Amniotic epithelial cell (primary cell): Measurements from ENCODE around the gene DQX1.
A peak's percentile ranks its signal among the peaks of the same experiment; 100 is the strongest.

Source experiments
- DNase-seq: peaks from one replicate; pipeline ENCODE4 v3.0.0-alpha.2; 2010; ENCODE audit warnings: low read depth

Gene DQX1

DNA sequence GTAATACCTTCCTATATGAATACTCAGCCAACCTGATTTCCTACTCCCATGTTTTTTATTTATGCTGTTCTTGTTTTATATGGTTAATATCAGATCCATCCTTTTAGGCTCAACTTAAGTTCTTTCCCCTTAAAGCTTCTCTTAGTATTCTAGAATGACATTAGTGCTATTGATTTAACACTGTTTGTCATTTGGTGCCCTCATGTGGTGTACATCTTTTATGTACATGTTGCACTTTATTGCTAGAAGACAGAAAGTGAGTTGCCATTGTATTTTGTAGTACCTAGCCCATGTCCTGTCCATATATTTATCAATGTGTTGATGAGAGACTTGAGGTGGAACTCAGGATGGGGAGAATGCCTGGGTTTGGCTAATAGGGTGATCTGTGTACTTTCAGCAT, 6.2 kb upstream of the DQX1 start:
- peak; percentile 39 for DNase-seq

DNA sequence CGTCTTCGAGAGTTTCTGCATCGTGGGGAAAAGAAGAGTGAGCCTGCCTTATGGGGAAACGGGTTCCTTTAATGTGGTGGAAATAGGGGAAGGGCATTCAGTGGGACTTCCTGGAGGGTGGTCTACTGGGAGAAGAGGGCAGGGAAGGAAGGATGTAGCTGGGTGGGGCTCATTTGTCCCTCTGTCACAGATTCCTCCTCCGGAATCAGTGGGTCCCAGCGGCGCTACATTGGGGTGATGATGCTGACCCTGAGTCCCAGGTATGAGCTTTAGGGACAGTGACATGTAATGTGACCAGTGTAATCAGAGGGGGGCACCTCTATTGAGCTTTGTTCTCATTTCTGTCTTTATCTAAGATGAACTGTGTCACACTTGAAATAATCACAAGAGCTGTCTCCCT, 5.6 kb upstream of the DQX1 start:
- no peak for DNase-seq

DNA sequence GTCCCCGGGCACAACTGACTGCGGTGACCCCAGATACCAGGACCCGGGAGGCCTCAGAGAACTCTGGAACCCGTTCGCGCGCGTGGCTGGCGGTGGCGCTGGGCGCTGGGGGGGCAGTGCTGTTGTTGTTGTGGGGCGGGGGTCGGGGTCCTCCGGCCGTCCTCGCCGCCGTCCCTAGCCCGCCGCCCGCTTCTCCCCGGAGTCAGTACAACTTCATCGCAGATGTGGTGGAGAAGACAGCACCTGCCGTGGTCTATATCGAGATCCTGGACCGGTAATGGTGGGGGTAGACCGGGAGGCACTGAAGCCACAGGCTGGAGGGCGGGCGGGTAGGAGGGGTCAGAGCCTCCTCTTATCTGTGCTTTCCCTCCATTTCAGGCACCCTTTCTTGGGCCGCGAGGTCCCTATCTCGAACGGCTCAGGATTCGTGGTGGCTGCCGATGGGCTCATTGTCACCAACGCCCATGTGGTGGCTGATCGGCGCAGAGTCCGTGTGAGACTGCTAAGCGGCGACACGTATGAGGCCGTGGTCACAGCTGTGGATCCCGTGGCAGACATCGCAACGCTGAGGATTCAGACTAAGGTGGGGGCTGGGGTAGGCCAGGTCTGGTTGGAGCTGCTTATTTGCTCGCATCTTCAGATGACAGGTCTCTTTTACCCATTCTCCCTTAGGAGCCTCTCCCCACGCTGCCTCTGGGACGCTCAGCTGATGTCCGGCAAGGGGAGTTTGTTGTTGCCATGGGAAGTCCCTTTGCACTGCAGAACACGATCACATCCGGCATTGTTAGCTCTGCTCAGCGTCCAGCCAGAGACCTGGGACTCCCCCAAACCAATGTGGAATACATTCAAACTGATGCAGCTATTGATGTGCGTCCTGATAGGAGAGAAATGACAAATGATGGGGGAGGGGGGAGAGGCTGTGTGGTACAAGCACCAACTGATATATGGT, 4.5 kb upstream of the DQX1 start:
- DNase-seq: peak; percentile 7

DNA sequence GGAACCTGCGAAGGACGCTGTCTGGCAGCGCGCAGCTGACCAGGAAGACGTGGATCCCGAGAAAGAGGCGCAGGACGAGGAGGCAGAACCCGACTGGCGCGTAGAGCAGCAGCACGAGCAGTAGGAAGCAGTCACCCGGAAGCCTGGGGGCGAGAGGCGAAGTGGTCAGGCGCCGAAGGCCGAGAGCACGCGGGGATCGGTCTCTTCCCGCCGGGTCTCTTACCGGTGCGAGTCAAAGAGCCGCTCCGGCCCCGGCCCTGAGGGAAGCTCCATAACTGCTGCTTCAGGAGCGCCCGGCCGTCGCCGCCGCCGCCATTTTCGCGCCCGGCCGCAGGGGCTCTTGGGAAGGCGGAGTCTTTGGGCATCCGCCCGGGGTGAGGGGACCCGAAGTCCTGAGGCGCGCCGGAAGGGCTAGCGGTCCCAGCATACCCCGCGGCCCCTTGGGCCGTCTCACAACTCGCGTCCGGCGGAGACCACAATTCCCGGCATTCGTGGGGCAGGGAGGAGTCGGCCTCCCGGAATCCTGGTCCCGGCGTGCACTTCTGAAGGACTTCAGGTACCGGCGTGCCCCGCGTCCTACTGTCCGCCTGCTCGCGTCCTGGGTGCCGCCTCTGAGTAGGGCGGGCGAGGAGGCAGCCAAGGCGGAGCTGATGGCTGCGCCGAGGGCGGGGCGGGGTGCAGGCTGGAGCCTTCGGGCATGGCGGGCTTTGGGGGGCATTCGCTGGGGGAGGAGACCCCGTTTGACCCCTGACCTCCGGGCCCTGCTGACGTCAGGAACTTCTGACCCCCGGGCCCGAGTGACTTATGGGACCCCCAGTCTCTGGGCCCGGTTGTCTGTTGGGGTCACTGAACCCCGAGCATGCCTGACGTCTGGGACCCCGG, 3.6 kb upstream of the DQX1 start, which contains the start of the genes AUP1 and HTRA2:
Gene AUP1, minus strand, starts transcription at position 350 of the 882 bp plus-strand sequence. Its CDS starts 77 bp downstream, at position 273.
Gene HTRA2, plus strand, starts transcription at position 577 of the 882 bp plus-strand sequence. Its CDS starts 74 bp downstream, at position 651.
- DNase-seq: peak; percentile 99

DNA sequence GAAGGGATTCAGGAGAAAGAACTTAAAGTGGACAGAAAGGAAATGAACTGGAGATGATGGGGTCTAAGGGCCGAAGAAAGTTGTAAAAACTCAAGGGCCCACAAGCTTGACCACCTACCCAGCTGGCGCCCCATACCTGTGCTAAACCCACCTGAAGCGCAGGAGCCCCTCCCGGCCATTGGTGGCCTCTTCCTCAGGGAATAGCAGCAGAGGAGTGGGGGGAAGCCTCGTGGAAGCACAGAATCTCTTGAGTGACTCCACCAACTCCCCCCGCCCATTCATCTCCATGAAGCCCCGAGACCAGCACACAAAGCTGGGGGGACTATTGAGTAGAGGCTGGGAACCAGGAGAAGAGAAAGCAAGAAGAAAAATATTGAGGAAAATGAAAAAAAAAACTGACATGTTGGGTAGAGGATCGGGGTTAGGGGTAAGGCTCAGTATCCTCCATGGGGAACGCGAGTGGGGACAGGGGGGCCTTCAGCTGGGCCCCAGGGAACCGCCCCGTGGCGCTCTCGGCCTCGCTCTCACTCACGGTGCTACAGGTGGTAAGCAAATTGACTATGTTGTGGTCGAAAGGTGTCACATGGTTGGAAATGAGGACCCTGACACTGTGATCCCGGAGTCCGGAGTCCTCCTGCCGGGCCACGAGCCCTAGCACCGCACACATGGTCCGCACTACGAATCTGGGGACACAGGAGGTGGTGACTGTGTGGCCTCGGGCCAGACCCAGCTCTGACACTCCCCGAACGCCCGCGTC, 2.7 kb upstream of the DQX1 start:
- DNase-seq: no peak

DNA sequence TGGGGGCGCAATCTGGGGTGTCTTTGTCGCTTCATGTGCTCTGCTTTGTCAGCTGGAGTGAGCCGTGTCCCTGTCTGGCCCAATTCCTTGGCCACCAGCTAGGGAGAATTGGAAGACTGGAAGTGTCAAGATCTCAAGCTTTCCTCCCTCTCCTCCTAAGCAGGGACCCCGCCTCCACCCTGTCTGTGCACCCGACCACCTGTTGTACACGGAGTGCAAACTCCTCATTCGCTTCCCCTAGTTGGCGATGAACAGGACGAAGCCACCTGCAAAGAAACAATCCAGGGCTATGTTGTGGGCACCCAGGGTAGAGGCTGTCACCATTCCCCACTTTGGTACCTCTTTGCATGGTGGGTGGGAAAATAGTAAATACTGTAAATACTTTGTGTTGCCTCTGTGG, 1.7 kb upstream of the DQX1 start:
- DNase-seq: no peak

DNA sequence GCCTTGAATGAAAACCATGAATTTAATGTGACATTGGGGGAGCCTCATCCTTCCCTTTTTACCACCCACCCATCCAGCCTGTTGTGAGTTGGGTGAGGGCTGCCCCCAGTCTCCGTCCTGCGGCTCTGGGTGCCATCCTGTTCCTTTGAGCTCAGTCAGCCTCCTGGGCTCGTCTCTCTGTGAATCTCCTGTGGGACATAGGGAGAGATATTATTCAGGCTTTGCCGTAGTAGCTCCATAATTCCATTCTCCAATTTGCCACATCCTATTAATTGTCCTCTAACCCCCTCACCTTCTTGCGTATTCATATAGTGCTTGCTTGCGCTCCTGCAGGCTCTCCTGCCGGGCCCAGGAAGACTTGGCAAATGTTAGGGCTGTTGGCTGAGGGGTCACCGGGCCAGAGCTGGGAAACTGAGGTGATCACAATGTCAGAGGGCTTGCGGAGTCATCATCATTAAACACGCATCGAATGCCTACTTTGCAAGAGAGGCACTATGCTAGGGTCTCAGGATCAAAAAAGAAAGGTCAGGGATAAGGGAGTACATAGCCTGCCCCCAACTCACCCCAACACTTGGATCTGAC, 709 bp upstream of the DQX1 start:
- DNase-seq: no peak

DNA sequence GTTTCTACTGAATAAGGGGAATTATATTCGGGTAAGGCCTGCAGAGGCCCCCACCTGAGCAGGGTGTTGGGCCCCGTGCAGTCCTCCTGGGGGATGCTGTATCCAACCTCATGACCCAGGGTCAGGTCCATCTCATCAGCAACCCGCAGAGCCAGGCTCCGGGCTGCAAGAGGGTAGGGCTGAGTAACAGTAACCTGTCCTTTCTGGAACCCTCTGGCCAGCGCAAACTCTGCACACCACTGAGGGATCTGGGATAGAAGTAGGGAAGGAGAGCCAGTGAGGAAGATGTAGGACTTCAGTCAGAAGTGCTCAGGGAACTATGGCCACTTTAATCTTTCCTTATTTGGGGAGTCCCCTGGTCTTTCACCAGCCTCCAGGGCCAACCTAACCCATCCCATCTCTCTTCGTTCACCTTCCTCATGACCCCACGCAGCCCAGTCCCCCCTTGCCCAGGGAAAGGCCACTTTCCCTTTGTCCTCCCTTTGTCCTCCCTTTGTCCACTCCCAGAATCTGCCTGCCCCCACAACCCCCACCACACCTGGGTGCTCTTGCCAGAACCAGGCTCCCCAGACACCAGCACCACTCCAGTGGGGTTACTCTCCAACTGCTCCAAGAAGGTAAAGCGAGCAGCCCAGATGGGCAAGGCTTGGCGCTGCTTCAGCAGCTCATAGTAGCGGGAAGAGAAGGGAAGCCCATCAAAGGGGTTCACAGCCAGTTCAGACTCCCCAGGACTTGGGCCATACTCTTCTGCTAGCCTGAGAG, 895 bp downstream of the DQX1 start:
- DNase-seq: no peak

DNA sequence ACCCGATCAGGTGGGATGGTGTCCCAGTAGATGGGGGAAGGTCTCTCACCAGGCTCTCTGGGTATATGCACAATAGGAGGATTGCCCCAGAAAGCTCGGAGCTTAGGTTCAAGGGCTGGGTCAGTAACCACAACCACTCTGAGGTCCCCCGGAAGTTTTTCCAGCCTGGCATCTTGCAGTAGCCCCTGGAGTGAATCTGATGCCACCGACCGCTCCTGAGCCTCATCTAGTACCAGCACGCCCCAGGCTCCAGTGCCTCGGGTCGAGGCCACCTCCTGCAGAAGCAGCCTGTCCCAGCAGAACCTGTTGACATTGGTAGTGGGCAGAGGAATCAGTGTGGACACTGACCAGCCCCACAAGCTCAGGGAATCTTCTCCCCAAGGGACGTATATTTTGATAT, 2.0 kb downstream of the DQX1 start:
- no peak for DNase-seq

DNA sequence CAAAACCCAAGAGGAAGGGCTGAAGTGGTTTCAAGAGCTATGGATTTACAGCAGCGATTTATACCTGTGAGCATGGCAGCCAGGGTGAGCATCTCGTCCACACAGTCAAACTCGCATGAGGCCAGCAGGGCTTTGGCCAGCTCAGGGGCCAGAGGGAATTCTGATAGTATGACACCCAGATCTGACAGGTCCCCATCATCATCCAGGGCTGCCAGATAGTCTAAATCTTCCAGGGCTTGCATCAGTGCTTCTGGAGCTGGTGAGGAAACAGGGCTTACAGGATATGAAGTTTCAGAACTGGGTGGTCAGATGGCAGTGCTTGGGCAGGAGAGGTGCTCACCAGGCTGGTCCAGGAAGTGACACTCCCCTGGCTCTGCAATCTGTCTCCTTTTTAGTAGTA, 3.5 kb downstream of the DQX1 start:
- no peak for DNase-seq

DNA sequence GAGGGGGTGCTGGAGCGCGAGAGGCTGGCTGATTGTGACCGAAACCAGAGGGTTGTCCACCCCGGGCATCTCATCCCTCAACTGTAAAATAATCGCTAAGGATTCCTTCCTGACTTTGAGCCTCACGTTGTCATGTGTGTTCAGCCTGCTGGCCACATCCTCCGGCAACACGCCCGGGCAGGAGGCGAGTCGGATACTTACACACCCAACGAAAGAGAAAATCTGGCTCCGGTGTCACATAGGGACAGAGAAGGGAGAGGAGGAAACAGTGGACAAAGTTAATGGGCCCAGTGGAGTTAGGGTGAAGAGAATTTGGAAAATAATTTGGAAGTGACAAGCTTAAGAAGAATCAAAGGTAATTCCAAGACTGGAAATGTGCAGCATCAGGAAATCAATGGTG, 9.4 kb downstream of the DQX1 start:
- no peak for DNase-seq

DNA sequence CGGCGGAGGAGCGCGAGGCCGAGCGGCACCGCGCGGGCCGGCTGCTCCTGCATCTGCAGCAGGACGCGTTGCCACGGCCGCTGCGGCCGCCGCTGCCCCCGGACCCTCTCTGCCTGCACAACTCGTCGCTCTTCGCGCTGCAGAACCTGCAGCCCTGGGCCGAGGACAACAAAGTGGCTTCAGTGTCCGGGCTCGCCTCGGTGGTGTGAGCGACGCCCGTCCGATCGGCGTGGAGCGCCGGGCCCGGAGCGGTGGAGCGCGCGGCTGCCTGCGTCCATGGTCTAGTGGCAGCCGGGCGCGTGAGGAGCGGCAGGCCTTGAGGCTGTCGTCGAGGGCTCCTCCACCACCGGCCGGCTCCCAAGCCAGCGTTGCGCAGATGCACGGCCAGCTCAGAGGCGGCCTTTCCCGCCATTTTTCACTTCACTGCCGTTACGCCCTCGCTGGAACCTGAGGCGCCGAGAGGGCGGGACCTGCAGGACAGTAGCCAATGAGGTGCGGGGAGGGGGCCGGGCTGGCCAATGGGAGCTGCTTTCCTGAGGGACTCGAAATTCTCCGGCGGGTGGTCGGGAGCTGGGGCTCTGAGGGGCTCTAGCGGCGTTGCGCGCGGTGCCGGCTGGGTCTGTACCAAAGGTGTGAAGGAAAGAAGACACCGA, 9.9 kb downstream of the DQX1 start:
- DNase-seq: peak; percentile 22

DNA sequence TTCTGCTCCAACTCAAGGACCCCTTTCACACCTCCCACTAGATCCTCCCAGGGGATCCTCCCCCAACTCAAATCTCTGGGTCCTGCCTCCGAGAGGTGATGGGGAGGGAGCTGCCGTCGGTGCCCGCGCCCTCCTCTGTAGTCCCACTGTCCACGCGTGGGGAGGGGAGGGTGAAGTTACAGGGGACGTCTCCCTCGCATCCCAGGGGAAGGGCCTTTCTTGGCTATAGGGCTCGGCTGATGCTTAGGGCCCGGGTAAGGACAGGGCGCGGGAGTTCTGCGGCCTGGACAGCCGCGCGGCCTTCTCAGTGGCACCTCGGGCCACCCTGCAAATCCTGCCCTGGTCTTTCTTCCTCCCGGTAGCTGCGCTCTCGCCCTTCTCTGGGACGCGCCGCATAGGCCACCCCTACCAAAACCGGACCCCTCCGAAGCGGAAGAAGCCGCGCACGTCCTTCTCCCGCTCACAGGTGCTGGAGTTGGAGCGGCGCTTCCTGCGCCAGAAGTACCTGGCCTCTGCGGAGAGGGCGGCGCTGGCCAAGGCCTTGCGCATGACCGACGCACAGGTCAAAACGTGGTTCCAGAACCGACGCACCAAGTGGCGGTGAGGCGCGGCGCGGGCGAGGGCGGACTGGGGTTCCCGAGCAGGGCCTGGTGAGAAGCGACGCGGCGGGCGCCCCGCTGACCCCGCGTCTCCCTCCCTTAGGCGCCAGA, 10.6 kb downstream of the DQX1 start:
- no peak for DNase-seq

DNA sequence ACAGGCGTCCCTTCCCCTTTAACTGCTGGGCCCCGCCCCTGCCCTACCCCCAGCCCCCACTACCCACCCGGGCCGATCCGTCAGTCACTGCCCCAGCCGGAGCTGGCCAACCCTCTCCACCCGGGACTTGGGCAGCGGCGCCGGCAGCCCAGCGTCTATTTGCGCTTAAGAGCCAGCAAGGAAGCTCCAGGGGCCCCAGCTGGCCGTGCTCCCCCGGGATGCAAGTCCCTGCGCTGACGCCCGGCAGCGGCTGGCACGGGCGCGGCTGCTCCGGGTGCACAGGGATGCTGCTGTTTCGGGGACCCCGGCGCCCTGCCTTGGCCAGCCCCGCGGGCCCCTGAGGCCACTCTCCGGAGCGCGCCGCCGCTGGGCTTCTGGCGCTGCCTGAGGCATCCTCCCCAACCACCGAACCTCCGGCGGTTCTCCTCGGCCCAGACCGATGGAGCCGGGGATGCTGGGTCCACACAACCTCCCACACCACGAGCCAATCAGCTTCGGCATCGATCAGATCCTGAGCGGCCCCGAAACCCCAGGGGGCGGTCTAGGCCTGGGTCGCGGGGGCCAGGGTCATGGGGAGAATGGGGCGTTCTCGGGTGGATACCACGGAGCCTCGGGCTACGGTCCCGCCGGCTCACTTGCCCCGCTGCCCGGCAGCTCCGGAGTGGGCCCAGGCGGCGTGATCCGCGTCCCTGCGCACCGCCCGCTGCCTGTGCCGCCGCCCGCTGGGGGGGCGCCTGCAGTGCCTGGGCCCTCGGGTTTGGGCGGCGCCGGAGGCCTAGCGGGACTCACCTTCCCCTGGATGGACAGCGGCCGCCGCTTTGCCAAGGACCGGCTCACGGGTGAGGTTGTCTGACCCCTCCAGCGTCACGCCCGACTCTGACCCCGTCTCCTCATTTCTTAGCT, 11.4 kb downstream of the DQX1 start, which contains the start of gene TLX2:
Gene TLX2, plus strand, starts transcription at position 83 of the 903 bp plus-strand sequence. Its CDS starts 357 bp downstream, at position 440.
- DNase-seq: no peak

DNA sequence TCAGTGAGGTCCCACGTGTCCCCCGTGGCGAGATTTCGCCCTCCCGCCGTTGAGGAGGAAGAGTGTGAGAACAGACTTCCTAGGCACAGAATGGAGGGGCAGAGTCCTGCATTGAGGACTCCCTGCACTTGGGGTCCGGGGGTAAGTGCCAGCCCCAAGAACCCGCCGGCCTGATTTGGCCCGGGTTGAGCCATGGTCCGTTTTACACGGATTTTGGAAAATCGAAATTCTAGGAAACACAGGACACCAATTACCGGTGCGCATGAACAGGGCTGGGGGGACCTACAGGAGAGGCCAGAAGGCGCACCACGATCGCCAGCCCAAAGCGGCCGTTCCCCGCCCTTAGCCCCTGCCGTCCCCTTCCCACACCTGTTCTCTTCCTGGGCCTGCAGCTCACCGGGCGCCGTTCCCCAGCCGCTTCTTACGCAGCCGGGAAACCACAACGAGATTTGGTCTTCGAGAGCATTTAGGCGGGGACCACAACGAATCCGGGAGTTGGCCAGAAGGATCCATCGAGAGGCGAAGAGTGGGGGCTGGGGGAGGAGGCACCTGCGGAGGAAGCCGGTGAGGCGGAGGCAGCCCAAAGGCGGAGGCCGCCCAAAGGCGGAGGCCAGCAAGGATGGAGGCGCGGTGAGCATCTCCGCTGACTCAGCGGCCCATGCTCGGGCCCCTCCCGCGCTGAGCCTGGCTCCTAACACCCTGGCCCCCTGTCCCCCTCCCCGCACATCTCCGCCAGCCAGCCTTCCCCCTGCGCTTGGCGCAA, 12.2 kb downstream of the DQX1 start:
- no peak for DNase-seq

DNA sequence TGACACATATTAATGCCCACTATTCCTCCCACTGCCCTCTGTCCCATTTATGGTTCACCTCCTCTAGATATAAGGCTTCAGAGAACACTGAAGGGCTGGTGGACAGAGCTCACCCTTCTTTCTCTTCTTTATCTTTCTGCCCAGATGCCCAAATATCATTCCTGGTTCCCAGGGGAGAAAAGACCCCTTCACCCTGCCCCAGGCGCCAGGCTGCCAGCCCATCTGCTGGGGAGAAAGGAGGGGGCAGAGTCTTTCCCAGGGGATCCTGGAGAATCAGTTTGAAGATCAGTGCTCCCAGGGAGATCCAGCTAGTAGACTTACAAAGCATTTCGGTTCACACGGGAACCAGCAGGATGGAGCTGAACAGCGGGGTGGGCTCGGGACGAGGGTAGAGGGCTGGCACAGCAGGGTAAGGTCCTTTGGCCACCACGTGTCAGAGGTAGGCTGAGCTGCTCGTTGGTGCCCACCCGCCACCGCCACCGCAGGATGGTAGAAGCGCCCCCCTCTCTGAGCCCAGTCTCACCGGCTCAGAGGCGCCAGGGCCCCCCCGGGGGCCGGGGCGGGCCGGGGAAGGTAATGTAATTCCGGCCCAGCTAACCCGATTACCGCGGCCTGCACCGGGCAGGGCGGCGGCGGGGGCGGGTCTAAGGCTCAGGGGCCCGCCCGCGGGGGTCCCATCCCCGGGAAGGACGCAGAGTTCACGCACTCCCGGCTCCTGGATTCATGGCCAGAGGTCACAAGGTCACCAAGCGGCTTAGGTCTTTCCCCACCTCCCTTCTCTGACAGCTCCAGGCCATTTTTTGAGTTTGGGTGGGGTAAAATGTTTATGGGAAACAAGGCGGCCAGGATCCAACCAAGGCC, 13.1 kb downstream of the DQX1 start:
- no peak for DNase-seq
